SJSA1 (cell line): Measurements from ENCODE around the gene CYP3A5. TPM values are rescaled to one million over a fixed set of nuclear protein-coding genes. Genes with fewer than 3 reads are reported as not detected.
"Not testable (repeated sequence)": the region's sequence is repeated elsewhere in the genome, so short reads cannot be mapped to it uniquely, and the experiment has no call there.

Experiments
- DNase-seq, 2 experiments: peaks; one replicate each; pipeline ENCODE4 v3.0.0-alpha.2; 2015 to 2020; ENCODE audit warnings: low spot score in 2 of 2, low read depth in 1 of 2
- H3K27ac ChIP-seq: fragments of 250-450 bp; sonication (Bioruptor Pico); 2 replicates; pipeline ENCODE4 v1.5.1; 2020; ENCODE audit warnings: mild to moderate bottlenecking, moderate library complexity
- H3K27me3 ChIP-seq: fragments of 250-450 bp; sonication (Bioruptor Pico); replicated peaks from 2 replicates; pipeline ENCODE4 v1.5.1; 2020; ENCODE audit warnings: mild to moderate bottlenecking, moderate library complexity
- H3K36me3 ChIP-seq: fragments of 250-450 bp; sonication (Bioruptor Pico); 2 replicates; pipeline ENCODE4 v1.5.1; 2020; ENCODE audit warnings: mild to moderate bottlenecking
- H3K4me1 ChIP-seq: fragments of 250-450 bp; sonication (Bioruptor Pico); replicated peaks from 2 replicates; pipeline ENCODE4 v1.6.1; 2021; ENCODE audit warnings: mild to moderate bottlenecking
- H3K4me3 ChIP-seq: fragments of 250-450 bp; sonication (Bioruptor Pico); 2 replicates; pipeline ENCODE4 v1.5.1; 2020; ENCODE audit warnings: mild to moderate bottlenecking
- H3K9me3 ChIP-seq: fragments of 250-450 bp; sonication (Bioruptor Pico); replicated peaks from 2 replicates; pipeline ENCODE4 v1.5.1; 2020; ENCODE audit warnings: mild to moderate bottlenecking
- total RNA-seq: library from RNA; depleted of rRNA; stranded (reverse); fragments of >200 nt; shearing (Covaris generic); gene quantifications from 2 replicates; pipeline ENCODE4 v1.2.3, GENCODE V29; 2014

The CYP3A5 gene
- total RNA-seq, 1 experiment from 2014 or later: 0.37 TPM

- Histone ChIP-seq H3K27ac (no peak overlapping the region), H3K27me3 (no peaks in the 10 kb centered on the region), H3K9me3 (no peaks in the 10 kb centered on the region), H3K4me3 (no peak overlapping the region), H3K36me3 (no peaks in the 10 kb centered on the region; the same call in 1 of the 2 replicates), H3K4me1 (no peaks in the 10 kb centered on the region; the same call in 1 of the 2 replicates)
- no peak for DNase-seq
These were observed 7.2 kb downstream of the CYP3A5 start for GRCh38 chr7:99672573-99672972.

- Histone ChIP-seq H3K4me3 (no peak overlapping the region), H3K27ac (no peak overlapping the region), H3K9me3 (no peaks in the 10 kb centered on the region), H3K36me3 (no peaks in the 10 kb centered on the region), H3K4me1 (no peaks in the 10 kb centered on the region), H3K27me3 (no peaks in the 10 kb centered on the region)
- no peak for DNase-seq
These were observed 10.0 kb downstream of the CYP3A5 start for GRCh38 chr7:99669782-99670181.

DNA sequence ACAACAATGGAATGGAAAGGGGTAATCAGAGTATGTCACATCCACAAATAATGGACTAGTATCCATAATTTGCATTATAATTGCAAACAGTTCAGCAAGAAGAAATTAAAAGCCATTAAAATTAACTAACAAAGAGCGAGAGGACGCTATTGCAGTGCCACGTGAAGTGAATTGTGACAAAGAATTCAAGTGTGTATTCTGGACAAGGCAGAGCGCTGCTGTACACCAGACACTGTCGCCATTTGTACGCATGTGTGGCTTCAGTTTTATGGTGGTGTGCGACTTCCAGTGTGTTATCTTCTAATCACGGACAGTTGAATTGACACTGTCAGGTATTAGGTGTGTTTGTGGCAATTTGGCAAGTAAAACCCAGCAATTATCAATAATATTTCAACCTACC, 11.3 kb downstream of the CYP3A5 start:
- no peaks in the 10 kb centered on the region for H3K9me3 ChIP-seq

GRCh38 chr7:99667179-99667578, 12.6 kb downstream of the CYP3A5 start:
- DNase-seq: no peak
- Histone ChIP-seq H3K27me3 (no peaks in the 10 kb centered on the region), H3K4me1 (no peaks in the 10 kb centered on the region)

More for the DNA sequence above, 11.3 kb downstream of the CYP3A5 start:
- H3K27me3 ChIP-seq: no peaks in the 10 kb centered on the region
- no peak overlapping the region for H3K27ac ChIP-seq
- H3K36me3 ChIP-seq: no peaks in the 10 kb centered on the region
- H3K4me3 ChIP-seq: no peak overlapping the region
- DNase-seq: no peak
- H3K4me1 ChIP-seq: no peaks in the 10 kb centered on the region

DNA sequence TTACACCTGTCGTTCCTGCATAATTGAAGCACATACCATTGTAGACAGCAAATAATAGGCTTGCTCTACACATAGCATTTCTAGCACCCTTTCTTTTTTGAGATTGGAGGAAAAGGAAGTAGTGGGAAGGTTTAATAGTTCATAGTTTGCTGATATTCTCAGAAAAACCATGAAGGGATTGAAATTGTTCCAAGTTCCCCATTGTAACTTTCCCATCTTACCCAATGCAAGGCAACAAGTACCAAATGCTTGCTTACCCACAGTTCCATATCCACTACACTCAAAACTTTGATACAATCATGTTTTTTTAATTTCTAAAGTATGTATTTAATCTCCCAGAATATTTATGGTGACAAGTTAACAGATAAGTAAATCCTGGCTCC, 13.8 kb downstream of the CYP3A5 start:
- H3K4me3 ChIP-seq: no peak overlapping the region
- no peaks in the 10 kb centered on the region for H3K27me3 ChIP-seq
- no peak overlapping the region for H3K27ac ChIP-seq
- no peaks in the 10 kb centered on the region; the same call in 1 of the 2 replicates for H3K36me3 ChIP-seq
- H3K4me1 ChIP-seq: no peaks in the 10 kb centered on the region
- H3K9me3 ChIP-seq: no peaks in the 10 kb centered on the region
- DNase-seq: no peak

More at GRCh38 chr7:99667179-99667578, 12.6 kb downstream of the CYP3A5 start:
- Histone ChIP-seq H3K36me3 (no peaks in the 10 kb centered on the region), H3K4me3 (no peak overlapping the region), H3K27ac (no peak overlapping the region), H3K9me3 (no peaks in the 10 kb centered on the region)

DNA sequence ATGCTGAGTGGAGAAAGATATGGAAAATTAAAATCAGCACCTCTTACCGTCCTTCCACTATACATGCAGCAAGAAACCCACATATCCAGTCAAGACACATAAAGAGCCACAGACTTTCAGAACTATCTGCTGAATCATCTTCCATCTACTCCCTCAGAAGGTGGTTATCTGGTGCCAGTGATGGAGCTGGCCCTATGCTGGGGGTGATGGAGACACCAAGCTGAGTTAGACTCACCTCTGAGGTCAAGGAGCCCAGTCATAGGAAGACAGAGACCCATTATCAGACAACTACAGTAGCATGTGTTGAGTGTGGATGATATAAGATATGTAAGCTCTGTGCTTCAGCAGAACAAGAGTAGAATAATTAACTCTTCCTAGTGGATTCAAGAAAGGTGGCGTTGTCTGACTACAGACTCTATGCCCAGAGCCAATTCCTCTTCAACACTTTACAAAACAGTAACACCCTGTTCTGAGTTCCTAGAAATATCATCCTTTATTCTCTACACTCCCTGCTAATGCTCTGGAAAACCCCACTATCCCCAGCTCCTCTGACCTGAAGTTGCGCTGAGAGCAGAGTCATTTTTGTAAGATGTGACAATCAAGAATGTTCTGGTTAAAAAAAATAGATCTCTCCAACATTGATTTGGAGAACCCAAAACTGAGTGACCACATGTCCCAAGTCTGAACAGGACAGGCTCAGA, 14.3 kb downstream of the CYP3A5 start:
- H3K27me3 ChIP-seq: no peaks in the 10 kb centered on the region
- no peaks in the 10 kb centered on the region; the same call in 1 of the 2 replicates for H3K36me3 ChIP-seq
- no peak for DNase-seq
- no peak overlapping the region for H3K27ac ChIP-seq
- no peaks in the 10 kb centered on the region for H3K9me3 ChIP-seq
- H3K4me3 ChIP-seq: no peak overlapping the region
- H3K4me1 ChIP-seq: no peaks in the 10 kb centered on the region

DNA sequence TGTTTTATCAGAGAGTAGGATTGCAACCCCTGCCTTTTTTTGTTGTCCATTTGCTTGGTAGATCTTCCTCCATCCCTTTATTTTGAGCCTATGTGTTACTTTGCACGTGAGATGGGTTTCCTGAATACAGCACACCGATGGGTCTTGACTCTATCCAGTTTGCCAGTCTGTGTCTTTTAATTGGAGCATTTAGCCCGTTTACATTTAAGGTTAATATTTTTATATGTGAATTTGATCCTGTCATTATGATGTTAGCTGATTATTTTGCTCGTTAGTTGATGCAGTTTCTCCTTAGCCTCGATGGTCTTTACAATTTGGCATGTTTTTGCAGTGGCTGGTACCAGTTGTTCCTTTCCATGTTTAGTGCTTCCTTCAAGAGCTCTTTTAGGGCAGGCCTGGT, 21.9 kb downstream of the CYP3A5 start:
- H3K9me3 ChIP-seq, H3K27ac ChIP-seq, H3K4me1 ChIP-seq, DNase-seq, H3K27me3 ChIP-seq, H3K36me3 ChIP-seq, H3K4me3 ChIP-seq: not testable (repeated sequence)

DNA sequence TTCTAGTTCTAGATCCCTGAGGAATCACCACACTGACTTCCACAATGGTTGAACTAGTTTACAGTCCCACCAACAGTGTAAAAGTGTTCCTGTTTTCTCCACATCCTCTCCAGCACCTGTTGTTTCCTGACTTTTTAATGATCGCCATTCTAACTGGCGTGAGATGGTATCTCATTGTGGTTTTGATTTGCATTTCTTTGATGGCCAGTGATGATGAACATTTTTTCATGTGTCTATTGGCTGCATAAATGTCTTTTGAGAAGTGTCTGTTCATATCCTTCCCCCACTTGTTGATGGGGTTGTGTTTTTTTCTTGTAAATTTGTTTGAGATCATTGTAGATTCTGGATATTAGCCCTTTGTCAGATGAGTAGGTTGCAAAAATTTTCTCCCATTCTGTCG, 25.2 kb downstream of the CYP3A5 start:
- H3K36me3 ChIP-seq, H3K9me3 ChIP-seq, H3K27me3 ChIP-seq, H3K4me1 ChIP-seq, H3K4me3 ChIP-seq, DNase-seq, H3K27ac ChIP-seq: not testable (repeated sequence)

DNA sequence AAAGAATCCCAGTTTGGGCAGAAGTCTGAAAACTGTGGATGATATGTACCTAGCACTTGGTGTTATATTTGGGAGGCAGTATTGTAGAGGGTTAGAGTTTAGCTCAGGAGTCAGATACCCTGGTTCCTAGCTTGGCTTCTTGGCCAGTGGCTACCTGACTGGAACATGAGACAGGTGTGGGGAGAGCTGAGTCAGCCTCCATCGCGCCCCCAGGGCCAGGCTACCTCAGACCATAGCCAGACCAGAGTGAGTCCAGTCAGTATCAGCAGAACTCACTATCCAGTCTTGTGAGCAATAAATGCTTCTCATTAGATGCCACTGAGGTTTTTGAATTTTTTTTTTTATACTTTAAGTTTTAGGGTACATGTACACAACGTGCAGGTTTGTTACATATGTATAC, 26.0 kb downstream of the CYP3A5 start:
- no peaks in the 10 kb centered on the region for H3K9me3 ChIP-seq
- no peak overlapping the region for H3K27ac ChIP-seq
- 0 out of 2 replicates have a peak, but pooled peaks cover 2% of the 10 kb centered on the region for H3K4me1 ChIP-seq
- H3K36me3 ChIP-seq: no peaks in the 10 kb centered on the region; the same call in 1 of the 2 replicates
- no peaks in the 10 kb centered on the region for H3K27me3 ChIP-seq
- no peak overlapping the region for H3K4me3 ChIP-seq
- no peak for DNase-seq

DNA sequence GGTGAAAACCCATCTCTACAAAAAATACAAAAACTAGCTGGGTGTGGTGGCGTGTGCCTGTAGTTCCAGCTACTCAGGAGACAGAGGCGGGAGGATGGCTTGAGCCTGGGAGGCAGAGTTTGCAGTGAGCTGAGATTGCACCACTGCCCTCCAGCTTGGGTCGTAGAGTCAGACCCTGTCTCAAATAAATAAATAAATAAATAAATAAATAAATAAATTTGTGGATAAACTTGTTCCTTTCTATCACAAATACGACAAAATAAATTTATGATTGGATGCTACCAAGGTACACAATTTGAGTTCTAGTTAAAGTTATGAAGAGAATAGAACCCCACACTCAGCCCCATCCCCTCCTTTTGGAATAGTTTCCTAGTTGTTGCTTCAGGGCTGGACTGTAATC, 26.5 kb downstream of the CYP3A5 start:
- H3K4me3 ChIP-seq, H3K27ac ChIP-seq, H3K36me3 ChIP-seq, DNase-seq, H3K27me3 ChIP-seq, H3K9me3 ChIP-seq, H3K4me1 ChIP-seq: not testable (repeated sequence)

- Histone ChIP-seq H3K27me3 (no peaks in the 10 kb centered on the region), H3K4me1 (0 out of 2 replicates have a peak, but pooled peaks cover 3% of the 10 kb centered on the region), H3K27ac (no peak overlapping the region), H3K4me3 (no peak overlapping the region), H3K36me3 (no peaks in the 10 kb centered on the region; the same call in 1 of the 2 replicates), H3K9me3 (no peaks in the 10 kb centered on the region)
- no peak for DNase-seq
These were observed 27.1 kb downstream of the CYP3A5 start for GRCh38 chr7:99652671-99653070.

DNA sequence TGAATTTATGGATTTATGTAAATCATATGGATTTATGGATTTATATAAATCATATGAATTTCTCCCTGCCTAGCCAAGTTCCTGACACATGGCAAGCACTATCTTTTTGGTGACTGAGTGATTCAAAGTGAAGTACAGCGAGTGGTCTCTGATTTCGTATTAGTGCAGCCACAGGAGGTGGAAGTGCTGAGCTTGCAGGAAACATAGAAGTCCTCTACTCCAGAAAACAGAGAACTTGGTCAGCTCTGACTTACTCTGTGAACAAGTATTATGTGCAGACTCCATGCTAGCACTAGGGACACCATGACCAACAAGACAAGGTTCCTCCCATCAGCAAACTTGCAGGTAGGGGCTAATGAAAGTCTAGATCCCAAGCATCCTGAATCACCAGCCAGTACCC, 28.5 kb downstream of the CYP3A5 start:
- Histone ChIP-seq H3K4me1 (0 out of 2 replicates have a peak, but pooled peaks cover 3% of the 10 kb centered on the region), H3K27ac (no peak overlapping the region), H3K4me3 (no peak overlapping the region), H3K9me3 (no peaks in the 10 kb centered on the region), H3K27me3 (no peaks in the 10 kb centered on the region), H3K36me3 (no peaks in the 10 kb centered on the region; the same call in 1 of the 2 replicates)
- no peak for DNase-seq

GRCh38 chr7:99648843-99649242, 31.0 kb downstream of the CYP3A5 start:
- Histone ChIP-seq H3K36me3 (no peaks in the 10 kb centered on the region; the same call in 1 of the 2 replicates), H3K9me3 (no peaks in the 10 kb centered on the region), H3K27ac (no peak overlapping the region), H3K27me3 (no peaks in the 10 kb centered on the region), H3K4me3 (no peak overlapping the region), H3K4me1 (0 out of 2 replicates have a peak, but pooled peaks cover 3% of the 10 kb centered on the region)
- DNase-seq: no peak

DNA sequence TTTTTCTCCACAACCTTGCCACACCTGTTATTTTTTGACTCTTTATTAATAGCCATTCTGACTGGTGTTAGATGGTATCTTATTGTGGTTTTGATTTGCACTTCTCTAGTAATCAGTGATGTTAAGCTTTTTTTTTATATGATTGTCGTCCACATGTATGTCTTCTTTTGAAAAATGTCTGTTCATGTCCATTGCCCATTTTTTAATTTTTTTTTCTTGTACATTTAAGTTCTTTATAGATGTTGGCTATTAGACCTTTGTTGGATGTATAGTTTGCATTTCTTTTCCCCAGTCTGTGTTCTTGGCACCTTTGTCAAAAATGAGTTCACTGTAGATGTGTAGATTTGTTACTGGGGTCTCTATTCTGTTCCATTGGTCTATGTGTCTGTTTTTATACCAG, 34.2 kb downstream of the CYP3A5 start:
- no peak overlapping the region for H3K27ac ChIP-seq
- H3K4me1 ChIP-seq: 0 out of 2 replicates have a peak, but pooled peaks cover 3% of the 10 kb centered on the region
- H3K27me3 ChIP-seq: no peaks in the 10 kb centered on the region
- H3K36me3 ChIP-seq: no peaks in the 10 kb centered on the region; the same call in 1 of the 2 replicates
- no peaks in the 10 kb centered on the region for H3K9me3 ChIP-seq
- H3K4me3 ChIP-seq: no peak overlapping the region
- DNase-seq: no peak
